ENCODE measurements around the gene CD28. TPM values are rescaled to one million over a fixed set of nuclear protein-coding genes. Genes with fewer than 3 reads are reported as not detected.

CD28 gene
- polyA plus RNA-seq, 1 donor from 2014 or later, result not detected

- no peak for TF ChIP-seq EZH2 (IDR thresholded peaks at IDR 0.05; ENCODE audit: borderline replicate concordance, insufficient read depth, low read length, poor library complexity, severe bottlenecking)
- TF ChIP-seq MXI1 (conservative IDR thresholded peaks at IDR 0.05; ENCODE audit: poor library complexity, severe bottlenecking), result no peak
- no peak for TF ChIP-seq EP300 (conservative IDR thresholded peaks at IDR 0.05; ENCODE audit: poor library complexity, severe bottlenecking)
- no peak for TF ChIP-seq POLR2AphosphoS5 (IDR thresholded peaks at IDR 0.05)
Measured at GRCh38 chr2:203710226-203710625, 3.8 kb downstream of the CD28 start (continued).

- Histone ChIP-seq H3F3A (ENCODE audit: insufficient read depth, low read length, poor library complexity, severe bottlenecking) (no peaks in the 10 kb centered on the region), H3K27ac (ENCODE audit: low read length) (no peak overlapping the region), H3K27me3 (ENCODE audit: insufficient read depth, low read depth, low read length) (no peaks in the 10 kb centered on the region), H2AFZ (ENCODE audit: low read depth, low read length) (no peak overlapping the region), H3K4me3 (ENCODE audit: low read length) (no peak overlapping the region), H3K9me3 (ENCODE audit: low read length) (no peaks in the 10 kb centered on the region), H3K79me2 (replicated peaks; ENCODE audit: insufficient read depth, low read length) (no peaks in the 10 kb centered on the region), H3K9ac (ENCODE audit: low read length) (no peak overlapping the region), H4K20me1 (ENCODE audit: insufficient read depth) (no peaks in the 10 kb centered on the region), H3K36me3 (ENCODE audit: insufficient read depth, low read length) (no peaks in the 10 kb centered on the region), H3K4me2 (ENCODE audit: low read length) (no peak overlapping the region), H3K9me2 (ENCODE audit: insufficient read depth, low read length) (no peaks in the 10 kb centered on the region)
- no peak for TF ChIP-seq TAF1 (IDR thresholded peaks at IDR 0.05; ENCODE audit: low read depth)
- TF ChIP-seq EZH2 (IDR thresholded peaks at IDR 0.05; ENCODE audit: borderline replicate concordance, insufficient read depth, low read length, poor library complexity, severe bottlenecking), result no peak
- TF ChIP-seq MXI1 (conservative IDR thresholded peaks at IDR 0.05; ENCODE audit: poor library complexity, severe bottlenecking), result no peak
- TF ChIP-seq REST (IDR thresholded peaks at IDR 0.05; ENCODE audit: borderline replicate concordance), result no peak
- TF ChIP-seq SMC3 (conservative IDR thresholded peaks at IDR 0.05; ENCODE audit: poor library complexity), result no peak
- TF ChIP-seq RAD21 (conservative IDR thresholded peaks at IDR 0.05), result no peak
Measured at GRCh38 chr2:203710952-203711351, 4.5 kb downstream of the CD28 start.

GRCh38 chr2:203711399-203711798, 5.0 kb downstream of the CD28 start:
- no peaks in the 10 kb centered on the region for H4K20me1 ChIP-seq (ENCODE audit: insufficient read depth)
- TF ChIP-seq EZH2 (IDR thresholded peaks at IDR 0.05; ENCODE audit: borderline replicate concordance, insufficient read depth, low read length, poor library complexity, severe bottlenecking) (no peak), CTCF (IDR thresholded peaks at IDR 0.05; ENCODE audit: poor library complexity, severe bottlenecking) (no peak), RAD21 (conservative IDR thresholded peaks at IDR 0.05) (no peak), SMC3 (conservative IDR thresholded peaks at IDR 0.05; ENCODE audit: poor library complexity) (no peak), TAF1 (IDR thresholded peaks at IDR 0.05; ENCODE audit: low read depth) (no peak), POLR2AphosphoS5 (IDR thresholded peaks at IDR 0.05) (no peak), EP300 (conservative IDR thresholded peaks at IDR 0.05; ENCODE audit: poor library complexity, severe bottlenecking) (no peak), MXI1 (conservative IDR thresholded peaks at IDR 0.05; ENCODE audit: poor library complexity, severe bottlenecking) (no peak), REST (IDR thresholded peaks at IDR 0.05; ENCODE audit: borderline replicate concordance) (no peak)
- H3K9me3 ChIP-seq (ENCODE audit: low read length), result no peaks in the 10 kb centered on the region
- no peak overlapping the region for H2AFZ ChIP-seq (ENCODE audit: low read depth, low read length)
- H3K9me2 ChIP-seq (ENCODE audit: insufficient read depth, low read length), result no peaks in the 10 kb centered on the region
- H3K4me2 ChIP-seq (ENCODE audit: low read length), result no peak overlapping the region
- no peaks in the 10 kb centered on the region for H3K27me3 ChIP-seq (ENCODE audit: insufficient read depth, low read depth, low read length)
- no peaks in the 10 kb centered on the region for H3K36me3 ChIP-seq (ENCODE audit: insufficient read depth, low read length)
- H3F3A ChIP-seq (ENCODE audit: insufficient read depth, low read length, poor library complexity, severe bottlenecking), result no peaks in the 10 kb centered on the region
- H3K79me2 ChIP-seq (replicated peaks; ENCODE audit: insufficient read depth, low read length), result no peaks in the 10 kb centered on the region
- no peak overlapping the region for H3K27ac ChIP-seq (ENCODE audit: low read length)
- H3K4me3 ChIP-seq (ENCODE audit: low read length), result no peak overlapping the region
- no peak overlapping the region for H3K9ac ChIP-seq (ENCODE audit: low read length)

All from neural cell (in vitro differentiated cells).